GM12878 (cell line): Measurements from ENCODE around the gene NIPAL4.

Experiments used
- BCL11A ChIP-seq: IDR thresholded peaks from 2 replicates; pipeline ENCODE4 v1.6.1; 2011; ENCODE audit warnings: low read depth, low read length
- BRCA1 ChIP-seq: IDR thresholded peaks from 2 replicates; pipeline ENCODE4 v1.6.1; 2011; ENCODE audit warnings: low read depth, low read length, improper control_type of control experiment
- CTCF ChIP-seq, 3 experiments: IDR thresholded peaks in 2 of 3; conservative IDR thresholded peaks in 1 of 3; 2 replicates each; pipeline ENCODE4 v1.5.1; 2011; ENCODE audit warnings: low read depth in 3 of 3, low read length in 3 of 3, mild to moderate bottlenecking in 3 of 3, control low read depth in 2 of 3, moderate library complexity in 2 of 3, inconsistent platforms in 1 of 3, mixed read lengths in 1 of 3; ENCODE audit not compliant: control insufficient read depth in 2 of 3, insufficient read depth in 1 of 3; ENCODE audit errors: extremely low read depth in 1 of 3
- EZH2 ChIP-seq: IDR thresholded peaks from 2 replicates; pipeline ENCODE4 v1.6.1; 2012; ENCODE audit warnings: low read depth, mild to moderate bottlenecking, control low read depth, inconsistent platforms, low read length, borderline replicate concordance; ENCODE audit not compliant: control insufficient read depth
- GABPA ChIP-seq: IDR thresholded peaks from 2 replicates; pipeline ENCODE4 v1.6.1; 2014; ENCODE audit warnings: antibody characterized with exemption, low read depth, mild to moderate bottlenecking, inconsistent platforms
- JUND ChIP-seq: IDR thresholded peaks from 2 replicates; pipeline ENCODE4 v1.6.1; 2012; ENCODE audit warnings: low read depth, mild to moderate bottlenecking, low read length, improper control_type of control experiment, moderate library complexity
- POLR2AphosphoS5 ChIP-seq: IDR thresholded peaks from 2 replicates; pipeline ENCODE4 v1.6.1; 2011; ENCODE audit warnings: mild to moderate bottlenecking, low read length, inconsistent platforms
- SMAD1 ChIP-seq: fragments of 450-650 bp; IDR thresholded peaks from 2 replicates; pipeline ENCODE4 v1.6.1; 2018; ENCODE audit warnings: mild to moderate bottlenecking, low read depth; ENCODE audit not compliant: partially characterized antibody
- TAF1 ChIP-seq: IDR thresholded peaks from 2 replicates; pipeline ENCODE4 v1.6.1; 2011; ENCODE audit warnings: mild to moderate bottlenecking, low read depth, low read length, borderline replicate concordance
- USF2 ChIP-seq: IDR thresholded peaks from 2 replicates; pipeline ENCODE4 v1.6.1; 2011; ENCODE audit warnings: low read depth, low read length, improper control_type of control experiment, borderline replicate concordance

- TF ChIP-seq SMAD1 = no peak
- TF ChIP-seq TAF1 = no peak
- TF ChIP-seq BRCA1 = no peak
- peak; percentile 64 for TF ChIP-seq USF2
- TF ChIP-seq EZH2 = no peak
- TF ChIP-seq BCL11A = peak; percentile 63; the same call in 1 of the 2 replicates
- TF ChIP-seq POLR2AphosphoS5 = 0 out of 2 replicates have a peak, but pooled peaks have one; percentile 48
- TF ChIP-seq JUND = no peak
- TF ChIP-seq CTCF (IDR thresholded peaks at IDR 0.05 in 2 of 3, conservative IDR thresholded peaks at IDR 0.05 in 1 of 3; ENCODE audit: control insufficient read depth in 2 of 3, extremely low read depth in 1 of 3, insufficient read depth in 1 of 3, low read depth in 3 of 3, low read length in 3 of 3) = no peak
- TF ChIP-seq GABPA = peak; percentile 40; the same call in 1 of the 2 replicates
Measured at GRCh38 chr5:157502143-157502647, 42.2 kb downstream of the NIPAL4 start.
